ENCODE results near the gene ADAMTS8.

The ADAMTS8 gene

GRCh38 chr11:130416906-130417305, 11.5 kb downstream of the ADAMTS8 start:
- TF ChIP-seq OSR1 (CRISPR knock-in tag; IDR thresholded peaks at IDR 0.05) (no peak), TCF4 (CRISPR knock-in tag; IDR thresholded peaks at IDR 0.05; ENCODE audit: borderline replicate concordance) (no peak), BACH2 (CRISPR knock-in tag; IDR thresholded peaks at IDR 0.05; ENCODE audit: borderline replicate concordance) (no peak), ZFP3 (CRISPR knock-in tag; IDR thresholded peaks at IDR 0.05) (no peak), ZNF70 (CRISPR knock-in tag; IDR thresholded peaks at IDR 0.05) (no peak), PATZ1 (CRISPR knock-in tag; IDR thresholded peaks at IDR 0.05; ENCODE audit: borderline replicate concordance) (no peak), ZNF565 (CRISPR knock-in tag; conservative IDR thresholded peaks at IDR 0.05; ENCODE audit: low read depth) (no peak), CREB5 (CRISPR knock-in tag; IDR thresholded peaks at IDR 0.05; ENCODE audit: low read depth) (no peak), ZFP30 (CRISPR knock-in tag; IDR thresholded peaks at IDR 0.05) (no peak), ZC3H10 (CRISPR knock-in tag; IDR thresholded peaks at IDR 0.05) (no peak), CSDC2 (CRISPR knock-in tag; IDR thresholded peaks at IDR 0.05) (no peak), RARB (CRISPR knock-in tag; IDR thresholded peaks at IDR 0.05) (no peak), TSHZ2 (CRISPR knock-in tag; IDR thresholded peaks at IDR 0.05) (no peak)
- no peak for ATAC-seq

GRCh38 chr11:130416530-130416882, 11.9 kb downstream of the ADAMTS8 start:
- no peak for ATAC-seq
- TF ChIP-seq ARNTL (CRISPR knock-in tag; IDR thresholded peaks at IDR 0.05; ENCODE audit: borderline replicate concordance, low read depth) (no peak), ESRRG (CRISPR knock-in tag; IDR thresholded peaks at IDR 0.05) (no peak), ISL1 (CRISPR knock-in tag; IDR thresholded peaks at IDR 0.05) (no peak), TSHZ2 (CRISPR knock-in tag; IDR thresholded peaks at IDR 0.05) (no peak), PATZ1 (CRISPR knock-in tag; IDR thresholded peaks at IDR 0.05; ENCODE audit: borderline replicate concordance) (no peak)

- no peak for ATAC-seq
- TF ChIP-seq TOX (CRISPR knock-in tag; IDR thresholded peaks at IDR 0.05; ENCODE audit: borderline replicate concordance) = no peak
These were observed 12.5 kb downstream of the ADAMTS8 start for GRCh38 chr11:130415731-130416529.
